Right renal pelvis (tissue), 4 donors: ENCODE data around the gene COL4A4. TPM values are rescaled to one million over a fixed set of nuclear protein-coding genes. Genes with fewer than 3 reads are reported as not detected.
"Not testable (repeated sequence)": the region's sequence is repeated elsewhere in the genome, so short reads cannot be mapped to it uniquely, and the experiment has no call there.

ENCODE experiments used
- DNase-seq, 4 donors: peaks; one replicate each; pipeline ENCODE4 v3.0.0-alpha.2; 2013; ENCODE audit warnings: low read depth in 4 of 4, low spot score in 3 of 4, missing footprints in 1 of 4
- polyA plus RNA-seq, 4 donors: library from polyadenylated mRNA; unstranded; fragments of 120-200 nt; gene quantifications; one replicate each; pipeline ENCODE4 v1.2.1, GENCODE V29; 2013; ENCODE audit not compliant: insufficient read length in 4 of 4

Gene COL4A4
- polyA plus RNA-seq, result 10 to 100 TPM; 45.7 to 69.7 (median 56.2) TPM

GRCh38 chr2:227163998-227164762 is at the start of gene COL4A4, which contains the start of gene COL4A3:
Gene COL4A4, minus strand, starts transcription at chr2:227164205. Its CDS starts 16,722 bp downstream, at chr2:227147483.
Gene COL4A3, plus strand, starts transcription at chr2:227164624. Its CDS starts 103 bp downstream, at chr2:227164727.
- no peak for DNase-seq

GRCh38 chr2:227207573-227207972 is 43.6 kb upstream of the COL4A4 start:
- no peak for DNase-seq

- no peak for DNase-seq
These were observed 42.4 kb upstream of the COL4A4 start for GRCh38 chr2:227206406-227206805.

DNA sequence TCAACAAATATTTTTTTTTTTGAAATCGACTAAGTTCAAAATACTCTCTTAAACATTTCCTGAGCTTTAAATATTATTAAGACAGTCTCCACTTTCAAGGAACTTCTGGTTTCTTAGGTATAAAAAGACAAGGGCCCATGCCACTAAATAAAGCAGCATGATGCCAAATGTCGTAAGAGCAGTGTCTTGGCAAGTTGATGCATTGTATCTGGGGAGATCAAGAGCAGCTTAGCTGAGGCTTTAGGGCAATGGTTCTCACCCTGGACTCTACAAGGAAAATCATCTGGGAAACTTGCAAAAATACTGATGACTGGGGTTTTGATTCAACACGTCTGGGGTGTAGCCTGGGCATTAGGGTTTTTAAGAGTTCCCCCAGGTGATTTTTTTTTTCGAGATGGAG is 41.7 kb upstream of the COL4A4 start:
- no peak for DNase-seq

DNA sequence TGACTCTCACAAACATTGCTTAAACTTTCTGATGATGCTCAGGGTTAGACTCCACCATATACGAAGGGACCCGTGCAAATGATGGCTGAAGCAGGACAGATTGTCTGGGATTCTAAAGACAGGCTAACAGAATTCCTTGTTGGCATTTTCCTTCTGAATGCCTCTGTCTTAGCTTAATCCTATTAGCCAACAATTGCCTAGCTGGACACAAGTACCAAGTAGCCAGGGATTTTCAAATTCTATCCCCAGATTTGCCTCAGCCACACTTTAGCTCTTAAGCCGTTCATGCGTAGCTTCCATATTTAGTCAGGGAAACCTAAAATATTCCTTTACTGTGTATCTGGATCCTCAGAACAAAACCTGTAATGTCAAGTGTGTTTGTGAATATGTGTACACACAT is 40.4 kb upstream of the COL4A4 start:
- DNase-seq, result no peak

GRCh38 chr2:227201771-227202170 is 37.8 kb upstream of the COL4A4 start:
- DNase-seq, result no peak

DNA sequence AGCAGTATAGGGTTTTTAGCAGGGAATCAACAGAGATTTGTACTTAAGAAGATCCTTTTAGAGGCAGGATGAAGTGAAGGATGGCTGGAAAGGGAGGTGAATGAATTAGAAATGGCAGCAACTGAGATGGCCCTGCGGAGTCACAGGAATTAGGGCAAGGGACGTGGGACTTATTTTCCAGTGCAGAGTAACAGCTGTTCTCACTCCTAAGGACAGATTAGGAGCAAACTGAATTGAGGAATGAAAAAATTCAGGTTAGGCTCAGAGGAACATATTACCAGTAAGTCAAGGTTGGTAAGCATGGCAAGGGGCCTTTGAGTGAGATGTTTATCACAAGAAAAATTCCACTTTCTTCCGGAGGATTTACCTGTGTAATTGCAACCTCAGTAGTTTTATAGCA is 34.9 kb upstream of the COL4A4 start:
- no peak for DNase-seq

- DNase-seq, result no peak
These were observed 30.2 kb upstream of the COL4A4 start for GRCh38 chr2:227194219-227194618.

DNA sequence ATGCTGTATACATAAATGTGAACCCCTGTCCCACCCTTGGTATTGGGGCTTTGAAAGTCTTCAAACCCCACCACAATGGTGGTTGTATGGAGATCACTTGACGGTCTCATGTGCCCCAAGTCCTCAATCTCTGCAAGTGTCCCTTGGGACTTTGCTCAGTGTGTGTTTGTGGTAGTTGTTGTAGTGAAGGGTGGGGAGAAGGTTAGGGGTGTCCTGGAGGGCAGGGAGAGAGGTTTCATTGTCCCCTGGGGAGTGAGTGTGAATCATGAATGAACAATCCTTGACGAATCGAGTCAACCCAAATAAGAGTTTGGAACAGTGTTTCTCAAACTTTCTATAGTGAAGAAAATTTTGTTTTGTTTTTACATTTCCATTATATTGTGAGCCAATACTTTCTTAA is 28.5 kb upstream of the COL4A4 start:
- DNase-seq, result no peak

- no peak for DNase-seq
These were observed 27.4 kb upstream of the COL4A4 start for GRCh38 chr2:227191367-227191766.

- no peak for DNase-seq
These were observed 24.3 kb upstream of the COL4A4 start for GRCh38 chr2:227188292-227188691.

DNA sequence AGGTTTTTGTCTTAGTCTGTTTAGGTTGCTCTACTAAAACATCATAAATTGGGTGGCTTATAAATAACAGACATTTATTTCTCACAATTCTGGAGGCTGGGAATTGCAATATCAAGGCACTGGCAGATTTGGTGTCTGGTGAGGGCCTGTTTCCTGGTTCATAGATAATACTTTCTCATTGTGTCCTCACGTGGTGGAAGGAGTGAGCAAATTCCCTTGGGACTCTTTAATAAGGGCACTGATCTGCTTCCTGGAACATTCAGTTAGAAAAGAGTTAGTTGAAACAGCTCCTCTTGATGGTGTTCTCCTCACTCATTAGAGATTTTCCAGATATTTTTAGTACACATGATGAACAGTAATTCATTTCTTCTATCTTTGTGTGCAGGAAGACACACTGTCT is 22.7 kb upstream of the COL4A4 start:
- DNase-seq, result no peak

DNA sequence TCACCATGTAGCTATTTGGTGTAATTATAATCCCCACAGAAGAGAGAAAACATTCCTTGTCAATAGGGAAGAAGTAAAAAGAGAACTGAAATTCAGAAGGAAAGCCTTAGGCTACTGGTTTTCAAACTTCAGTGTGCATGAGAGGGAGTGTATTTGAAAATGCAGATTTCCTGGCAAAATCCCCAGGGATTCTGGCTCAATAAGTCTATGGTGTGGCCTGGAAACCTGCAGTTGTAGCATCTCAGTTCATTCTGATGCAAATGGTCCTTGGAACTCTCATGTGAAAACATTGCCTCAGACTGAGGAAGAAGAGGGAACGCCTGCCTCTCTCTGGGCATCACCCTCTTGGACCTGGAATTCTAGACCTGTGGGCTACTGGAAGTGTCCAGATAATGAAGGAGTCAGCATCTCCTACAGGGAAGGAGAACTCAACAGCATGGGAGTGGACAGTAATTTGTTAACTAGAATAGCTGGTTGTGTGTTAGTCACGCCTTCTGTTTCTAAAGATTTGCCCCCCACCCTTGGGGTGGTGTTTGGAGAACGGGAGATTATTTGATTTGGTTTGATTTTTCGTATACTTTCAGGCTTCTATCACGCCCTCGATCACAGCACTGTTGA is 21.7 kb upstream of the COL4A4 start:
- DNase-seq, result no peak

- DNase-seq, result no peak
These were observed 19.8 kb upstream of the COL4A4 start for GRCh38 chr2:227183657-227184367.

DNA sequence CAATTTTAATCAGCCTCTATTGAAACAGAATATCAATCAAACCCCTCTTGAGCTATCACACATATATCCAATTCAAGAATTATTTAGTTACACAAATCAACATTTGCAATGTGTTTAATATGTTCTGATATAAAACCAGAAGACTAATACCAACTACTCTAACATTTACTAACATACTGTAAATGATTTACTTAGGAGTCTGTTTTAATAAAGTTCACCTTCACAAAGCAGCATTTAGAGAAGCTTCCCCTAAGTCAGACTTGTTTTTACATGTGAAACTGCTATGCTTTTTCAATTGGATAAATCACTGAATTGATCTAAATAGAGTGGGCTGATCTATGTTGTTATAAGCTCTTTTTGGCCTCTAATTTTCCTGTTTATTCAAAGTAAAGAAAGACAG is 18.8 kb upstream of the COL4A4 start:
- no peak for DNase-seq

GRCh38 chr2:227180770-227181169 is 16.8 kb upstream of the COL4A4 start:
- no peak for DNase-seq

DNA sequence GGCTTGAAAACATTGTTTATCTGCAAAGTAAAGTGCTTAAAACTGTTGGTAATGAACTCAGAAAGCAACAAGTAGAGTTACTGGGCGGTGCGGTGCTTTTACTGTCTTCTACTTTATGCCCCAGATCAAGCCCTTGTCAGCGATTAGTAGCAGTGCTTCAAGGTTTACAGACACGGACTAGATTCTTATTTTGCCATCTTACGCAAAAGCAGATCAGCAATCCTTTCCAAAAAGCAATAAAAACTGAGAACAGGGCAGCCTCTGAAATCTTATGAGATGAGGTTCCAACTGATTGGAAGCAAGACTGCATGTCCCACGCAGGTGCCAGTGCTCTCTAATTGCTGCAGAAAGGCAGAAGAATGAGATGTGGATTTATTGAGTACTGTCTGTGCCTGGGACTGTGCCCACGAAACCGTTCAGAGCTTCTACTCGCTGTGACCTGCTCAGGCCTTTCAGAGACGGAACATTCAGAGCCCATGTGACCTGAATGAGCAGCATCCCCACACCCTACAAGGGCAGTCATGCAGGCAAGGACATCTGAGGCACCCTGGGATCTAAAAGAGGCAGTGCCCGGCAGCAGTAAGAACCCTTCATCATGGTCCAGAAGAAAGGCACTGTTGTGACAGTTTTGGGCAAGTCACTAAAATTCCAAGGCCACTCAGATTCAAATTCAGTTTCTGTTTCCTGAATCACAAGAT is 16.1 kb upstream of the COL4A4 start:
- DNase-seq, result no peak

DNA sequence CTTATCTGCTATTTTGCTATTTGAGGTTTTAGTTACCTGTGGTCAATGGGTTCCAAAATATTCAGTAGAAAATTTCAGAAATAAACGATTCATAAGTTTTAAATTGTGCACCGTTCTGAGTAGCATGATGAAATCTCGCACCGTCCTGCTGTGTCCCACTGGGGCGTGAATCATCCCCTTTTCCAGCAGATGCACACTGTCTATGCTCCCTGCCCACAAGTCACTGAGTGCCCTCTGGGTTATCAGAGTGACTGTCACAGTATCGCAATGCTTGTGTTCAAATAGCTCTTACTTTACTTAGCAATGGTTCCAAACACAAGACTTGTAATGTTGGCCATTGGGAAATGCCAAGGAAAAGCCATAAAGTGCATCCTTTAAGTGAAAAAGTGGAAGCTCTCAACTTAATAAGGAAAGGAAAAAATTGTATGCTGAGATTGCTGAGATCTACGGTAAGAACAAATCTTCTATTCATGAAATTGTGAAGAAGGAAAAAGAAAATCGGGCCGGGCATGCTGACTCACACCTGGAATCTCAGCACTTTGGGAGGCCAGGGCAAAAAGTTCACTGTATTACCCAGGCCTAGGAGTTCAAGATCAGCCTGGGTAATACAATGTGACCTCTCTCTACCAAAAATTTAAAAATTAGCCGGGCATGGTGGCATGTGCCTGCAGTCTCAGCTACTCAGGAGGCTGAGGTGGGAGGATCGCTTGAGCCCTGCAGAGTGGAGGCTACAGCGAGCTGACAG is 13.8 kb upstream of the COL4A4 start:
- DNase-seq, result no peak

DNA sequence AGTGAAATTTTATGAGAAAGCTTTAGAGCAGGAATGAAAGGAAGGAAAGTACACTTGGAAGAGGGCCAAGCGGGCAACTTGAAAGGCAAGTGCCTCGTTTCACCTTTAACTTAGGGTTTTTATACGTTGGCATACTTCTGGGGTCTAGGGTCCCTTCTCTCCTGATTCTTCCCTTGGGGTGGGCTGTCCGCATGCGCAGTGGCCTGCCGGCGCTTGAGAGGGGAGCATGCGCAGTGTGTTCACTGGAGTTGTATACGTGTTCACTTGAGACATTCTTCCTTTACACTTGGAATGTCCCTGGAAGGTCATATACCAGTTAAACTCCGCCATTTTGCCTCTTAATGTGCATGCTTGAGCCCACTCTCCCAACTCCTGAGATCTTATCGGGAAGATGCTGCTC is 7.8 kb upstream of the COL4A4 start:
- DNase-seq, result not testable (repeated sequence)

DNA sequence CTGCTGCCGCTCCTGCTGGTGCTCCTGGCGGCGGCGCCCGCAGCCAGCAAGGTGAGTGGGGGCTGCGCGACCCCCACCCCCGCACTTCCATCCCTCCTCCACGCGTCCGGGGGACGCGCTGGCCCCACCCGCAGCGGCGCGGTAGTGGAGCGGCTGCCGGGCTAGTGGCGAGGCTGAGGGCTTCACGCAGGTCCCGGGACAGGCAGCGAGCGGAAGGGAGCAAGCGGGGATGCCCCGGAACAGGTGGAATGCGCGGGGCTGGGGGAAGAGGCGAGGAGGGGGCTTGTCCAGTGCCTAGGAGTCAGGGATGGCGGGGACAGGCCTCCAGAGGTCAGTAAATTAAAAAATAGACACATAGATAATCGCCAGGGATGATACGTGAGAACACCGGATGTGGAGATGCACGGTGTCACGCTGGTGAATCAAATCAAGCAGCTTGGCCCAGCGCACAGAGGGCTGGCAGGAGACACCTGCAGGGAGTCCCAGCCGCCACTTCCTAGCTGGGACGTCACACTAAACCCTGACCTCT is 822 bp upstream of the COL4A4 start:
- DNase-seq, result no peak
